Neutrophil (primary cell): ENCODE data around the gene THSD4.

Experiments
- H3K27ac ChIP-seq: fragments of 200-600 bp; sonication (generic); 2 replicates; pipeline ENCODE4 v1.5.1; 2016; ENCODE audit warnings: mild to moderate bottlenecking, moderate library complexity
- H3K27me3 ChIP-seq: fragments of 200-600 bp; sonication (generic); 2 replicates; pipeline ENCODE4 v1.6.0; 2016; ENCODE audit warnings: mild to moderate bottlenecking
- H3K36me3 ChIP-seq: fragments of 200-600 bp; sonication (generic); 2 replicates; pipeline ENCODE4 v1.5.1; 2017
- H3K4me1 ChIP-seq, 2 experiments: fragments of 200-600 bp in 1 of 2; sonication (generic) in 1 of 2; 1 replicate in 1 of 2; 2 replicates in 1 of 2; pipeline versions ENCODE4 v1.5.1 to v1.6.1; 2013 to 2016; ENCODE audit warnings: low read depth in 1 of 2, low read length in 1 of 2, mild to moderate bottlenecking in 1 of 2, moderate library complexity in 1 of 2; ENCODE audit not compliant: control insufficient read depth in 1 of 2, insufficient read depth in 1 of 2
- H3K4me3 ChIP-seq, 2 experiments: fragments of 200-600 bp in 1 of 2; sonication (generic) in 1 of 2; 1 replicate in 1 of 2; 2 replicates in 1 of 2; pipeline ENCODE4 v1.5.1; 2013 to 2016; ENCODE audit warnings: low read depth in 1 of 2, low read length in 1 of 2, mild to moderate bottlenecking in 1 of 2, moderate library complexity in 1 of 2
- H3K9me3 ChIP-seq: fragments of 200-600 bp; sonication (generic); 2 replicates; pipeline ENCODE4 v1.5.1; 2016
- CTCF ChIP-seq: fragments of 200-600 bp; sonication (generic); IDR thresholded peaks from 2 replicates; pipeline ENCODE4 v1.5.1; 2016; ENCODE audit warnings: antibody characterized with exemption

THSD4 gene

GRCh38 chr15:71565631-71566160 is 450.4 kb downstream of the THSD4 start:
- Histone ChIP-seq H3K4me3 (no peak overlapping the region), H3K9me3 (no peaks in the 10 kb centered on the region), H3K27me3 (peaks cover 9% of the 10 kb centered on the region), H3K36me3 (no peaks in the 10 kb centered on the region), H3K4me1 (no peaks in the 10 kb centered on the region), H3K27ac (no peak overlapping the region)
- no peak for TF ChIP-seq CTCF

- no peaks in the 10 kb centered on the region for H3K9me3 ChIP-seq
- no peak overlapping the region for H3K4me3 ChIP-seq
These were observed 451.0 kb downstream of the THSD4 start for GRCh38 chr15:71566226-71566625.

GRCh38 chr15:71567173-71567572 is 451.9 kb downstream of the THSD4 start:
- no peaks in the 10 kb centered on the region for H3K36me3 ChIP-seq
- peaks cover 9% of the 10 kb centered on the region for H3K27me3 ChIP-seq
- no peak overlapping the region for H3K27ac ChIP-seq
- H3K9me3 ChIP-seq = no peaks in the 10 kb centered on the region
- TF ChIP-seq CTCF = no peak
- H3K4me1 ChIP-seq = no peaks in the 10 kb centered on the region
- H3K4me3 ChIP-seq = no peak overlapping the region

More at GRCh38 chr15:71566226-71566625, 451.0 kb downstream of the THSD4 start:
- Histone ChIP-seq H3K4me1 (no peaks in the 10 kb centered on the region), H3K27ac (no peak overlapping the region), H3K27me3 (peaks cover 9% of the 10 kb centered on the region), H3K36me3 (no peaks in the 10 kb centered on the region)
- TF ChIP-seq CTCF = no peak

GRCh38 chr15:71568227-71568626 is 453.0 kb downstream of the THSD4 start:
- TF ChIP-seq CTCF = no peak
- H3K4me3 ChIP-seq = no peak overlapping the region

GRCh38 chr15:71570736-71571135 is 455.5 kb downstream of the THSD4 start:
- Histone ChIP-seq H3K4me1 (no peaks in the 10 kb centered on the region), H3K9me3 (no peaks in the 10 kb centered on the region), H3K27ac (no peak overlapping the region), H3K4me3 (no peak overlapping the region), H3K36me3 (no peaks in the 10 kb centered on the region), H3K27me3 (peaks cover 21% of the 10 kb centered on the region)
- TF ChIP-seq CTCF = no peak

More at GRCh38 chr15:71568227-71568626, 453.0 kb downstream of the THSD4 start:
- Histone ChIP-seq H3K36me3 (no peaks in the 10 kb centered on the region), H3K9me3 (no peaks in the 10 kb centered on the region), H3K27me3 (peaks cover 9% of the 10 kb centered on the region), H3K27ac (no peak overlapping the region), H3K4me1 (no peaks in the 10 kb centered on the region)

GRCh38 chr15:71571641-71572040 is 456.4 kb downstream of the THSD4 start:
- no peak for TF ChIP-seq CTCF
- Histone ChIP-seq H3K36me3 (no peaks in the 10 kb centered on the region), H3K27ac (no peak overlapping the region)

More at GRCh38 chr15:71571641-71572040, 456.4 kb downstream of the THSD4 start:
- no peak overlapping the region for H3K4me3 ChIP-seq
- no peaks in the 10 kb centered on the region for H3K4me1 ChIP-seq
- H3K27me3 ChIP-seq = peaks cover 27% of the 10 kb centered on the region
- no peaks in the 10 kb centered on the region for H3K9me3 ChIP-seq
